OCI-LY3 (cell line): ENCODE results near the gene MTERF1.

ENCODE experiments used
- H2AFZ ChIP-seq: fragments of 200-600, 300-600 bp; shearing (Covaris generic); 2 replicates; pipeline ENCODE4 v1.6.0; 2014; ENCODE audit warnings: antibody characterized with exemption, low read depth, low read length
- H3K27ac ChIP-seq: fragments of 200-600, 300-600 bp; sonication (generic); 2 replicates; pipeline ENCODE4 v1.5.1; 2014; ENCODE audit warnings: mild to moderate bottlenecking, low read length, moderate library complexity, mixed read lengths
- H3K27me3 ChIP-seq: fragments of 200-600, 300-600 bp; sonication (generic); 2 replicates; pipeline ENCODE4 v1.6.1; 2014; ENCODE audit warnings: low read depth, low read length, mixed read lengths
- H3K36me3 ChIP-seq: fragments of 200-600, 300-600 bp; sonication (generic); replicated peaks from 2 replicates; pipeline ENCODE3; 2014; ENCODE audit warnings: low read depth, low read length, mixed read lengths
- H3K4me1 ChIP-seq: fragments of 300-600, 200-600 bp; sonication (generic); 2 replicates; pipeline ENCODE4 v1.6.1; 2014; ENCODE audit warnings: low read length, mixed read lengths
- H3K4me2 ChIP-seq: fragments of 200-600, 300-600 bp; sonication (generic); 2 replicates; pipeline ENCODE4 v1.6.1; 2014; ENCODE audit warnings: low read length, mixed read lengths
- H3K4me3 ChIP-seq: fragments of 300-600, 200-600 bp; sonication (generic); 2 replicates; pipeline ENCODE4 v1.5.1; 2014; ENCODE audit warnings: antibody characterized with exemption, mild to moderate bottlenecking, low read length, moderate library complexity
- H3K79me2 ChIP-seq: fragments of 300-600, 200-600 bp; shearing (Covaris generic); 2 replicates; pipeline ENCODE4 v1.6.1; 2014; ENCODE audit warnings: mild to moderate bottlenecking, low read length, mixed read lengths
- H3K9ac ChIP-seq: fragments of 300-600, 200-600 bp; shearing (Covaris generic); 2 replicates; pipeline ENCODE4 v1.6.0; 2014; ENCODE audit warnings: mild to moderate bottlenecking, low read length, moderate library complexity
- H3K9me3 ChIP-seq: fragments of 200-600, 300-600 bp; shearing (Covaris generic); 2 replicates; pipeline ENCODE4 v1.6.1; 2014; ENCODE audit warnings: low read length, mixed read lengths; ENCODE audit not compliant: insufficient read depth
- H4K20me1 ChIP-seq: fragments of 200-600, 300-600 bp; sonication (generic); 2 replicates; pipeline ENCODE4 v1.6.1; 2016; ENCODE audit warnings: low read length, mixed read lengths; ENCODE audit not compliant: insufficient read depth
- CTCF ChIP-seq: fragments of 200-600, 300-600 bp; sonication (generic); IDR thresholded peaks from 2 replicates; pipeline ENCODE4 v1.5.1; 2014; ENCODE audit warnings: antibody characterized with exemption, low read length, low read depth
- EZH2phosphoT487 ChIP-seq: fragments of 200-600 bp; shearing (Covaris generic); IDR thresholded peaks from 2 replicates; pipeline ENCODE4 v1.6.1; 2018; ENCODE audit warnings: antibody characterized with exemption, mixed run types, low read depth

The MTERF1 gene

GRCh38 chr7:91918356-91918755, 37.9 kb upstream of the MTERF1 start:
- Histone ChIP-seq H4K20me1 (no peaks in the 10 kb centered on the region), H3K27me3 (no peaks in the 10 kb centered on the region), H2AFZ (no peak overlapping the region), H3K4me3 (no peak overlapping the region), H3K9ac (no peak overlapping the region), H3K27ac (no peak overlapping the region), H3K79me2 (no peaks in the 10 kb centered on the region), H3K9me3 (no peaks in the 10 kb centered on the region), H3K36me3 (no peaks in the 10 kb centered on the region), H3K4me2 (no peak overlapping the region), H3K4me1 (no peaks in the 10 kb centered on the region)
- TF ChIP-seq EZH2phosphoT487 (no peak), CTCF (no peak)

GRCh38 chr7:91916051-91916440, 35.5 kb upstream of the MTERF1 start:
- H3K27me3 ChIP-seq = no peaks in the 10 kb centered on the region
- no peak overlapping the region for H3K4me2 ChIP-seq
- no peak overlapping the region for H3K4me3 ChIP-seq
- no peaks in the 10 kb centered on the region for H3K9me3 ChIP-seq
- H3K4me1 ChIP-seq = no peaks in the 10 kb centered on the region
- no peak overlapping the region for H3K9ac ChIP-seq
- no peak overlapping the region for H3K27ac ChIP-seq
- H3K79me2 ChIP-seq = no peaks in the 10 kb centered on the region
- H3K36me3 ChIP-seq = no peaks in the 10 kb centered on the region
- no peak overlapping the region for H2AFZ ChIP-seq
- TF ChIP-seq EZH2phosphoT487 (no peak), CTCF (no peak)
- no peaks in the 10 kb centered on the region for H4K20me1 ChIP-seq

- H3K36me3 ChIP-seq = no peaks in the 10 kb centered on the region
- TF ChIP-seq CTCF (no peak), EZH2phosphoT487 (no peak)
- no peaks in the 10 kb centered on the region for H4K20me1 ChIP-seq
- no peaks in the 10 kb centered on the region for H3K79me2 ChIP-seq
- H3K9me3 ChIP-seq = no peaks in the 10 kb centered on the region
- H3K4me2 ChIP-seq = no peak overlapping the region
- no peak overlapping the region for H3K9ac ChIP-seq
- H3K27ac ChIP-seq = no peak overlapping the region
- H3K4me3 ChIP-seq = no peak overlapping the region
- no peaks in the 10 kb centered on the region for H3K27me3 ChIP-seq
- H2AFZ ChIP-seq = no peak overlapping the region
- H3K4me1 ChIP-seq = no peaks in the 10 kb centered on the region
These were observed 35.0 kb upstream of the MTERF1 start for GRCh38 chr7:91915401-91916050.

GRCh38 chr7:91913612-91914011, 33.1 kb upstream of the MTERF1 start:
- no peaks in the 10 kb centered on the region for H4K20me1 ChIP-seq
- TF ChIP-seq CTCF (no peak), EZH2phosphoT487 (no peak)
- H3K27me3 ChIP-seq = no peaks in the 10 kb centered on the region
- H2AFZ ChIP-seq = no peak overlapping the region
- no peak overlapping the region for H3K4me2 ChIP-seq
- no peaks in the 10 kb centered on the region for H3K9me3 ChIP-seq
- 0 out of 2 replicates have a peak, but pooled peaks cover 3% of the 10 kb centered on the region for H3K4me1 ChIP-seq
- no peak overlapping the region for H3K9ac ChIP-seq
- no peaks in the 10 kb centered on the region for H3K79me2 ChIP-seq
- no peaks in the 10 kb centered on the region for H3K36me3 ChIP-seq
- H3K4me3 ChIP-seq = no peak overlapping the region
- H3K27ac ChIP-seq = no peak overlapping the region
